GM18507 (cell line): ENCODE measurements around the gene ARID5A.

Experiments used
- DNase-seq: peaks from one replicate; pipeline ENCODE4 v3.0.0; 2011; ENCODE audit warnings: low read depth; ENCODE audit not compliant: insufficient read length; ENCODE audit errors: extremely low spot score
- FAIRE-seq: peaks from 2 replicates; lab custom pipeline; 2011; peaks lifted over from hg19 to GRCh38; lab: Jason Lieb, UNC

The ARID5A gene

GRCh38 chr2:96526101-96526591 lies 10.4 kb upstream of the ARID5A start:
- DNase-seq = no peak
- FAIRE-seq = no peak

GRCh38 chr2:96526615-96527285 lies 9.8 kb upstream of the ARID5A start:
- FAIRE-seq (no peak), DNase-seq (no peak)

- DNase-seq (peak; percentile 53), FAIRE-seq (peak; percentile 81)
Observed at GRCh38 chr2:96527286-96528005, 9.1 kb upstream of the ARID5A start.

- DNase-seq (no peak), FAIRE-seq (peak; percentile 82)
Observed at GRCh38 chr2:96528006-96528699, 8.4 kb upstream of the ARID5A start.

- FAIRE-seq (no peak), DNase-seq (no peak)
Observed at GRCh38 chr2:96528700-96529375, 7.7 kb upstream of the ARID5A start.

GRCh38 chr2:96529376-96530143 lies 7.0 kb upstream of the ARID5A start:
- DNase-seq (no peak), FAIRE-seq (no peak)

- DNase-seq = no peak
- no peak for FAIRE-seq
Observed at GRCh38 chr2:96530144-96530430, 6.5 kb upstream of the ARID5A start.

GRCh38 chr2:96530474-96531357 lies 5.8 kb upstream of the ARID5A start:
- DNase-seq = no peak
- no peak for FAIRE-seq

GRCh38 chr2:96531366-96531765 lies 5.2 kb upstream of the ARID5A start:
- DNase-seq (no peak), FAIRE-seq (no peak)

- peak; percentile 57 for DNase-seq
- peak; percentile 93 for FAIRE-seq
Observed at GRCh38 chr2:96531872-96532505, 4.6 kb upstream of the ARID5A start.

GRCh38 chr2:96532641-96533291 lies 3.8 kb upstream of the ARID5A start:
- DNase-seq (no peak), FAIRE-seq (no peak)

- no peak for FAIRE-seq
- no peak for DNase-seq
Observed at GRCh38 chr2:96533292-96534073, 3.1 kb upstream of the ARID5A start.

GRCh38 chr2:96534141-96534540 lies 2.4 kb upstream of the ARID5A start:
- DNase-seq (no peak), FAIRE-seq (no peak)

- DNase-seq (no peak), FAIRE-seq (no peak)
Observed at GRCh38 chr2:96534701-96535181, 1.8 kb upstream of the ARID5A start.

GRCh38 chr2:96535331-96535730 lies 1.2 kb upstream of the ARID5A start:
- FAIRE-seq = no peak
- DNase-seq = no peak

GRCh38 chr2:96537066-96537733 lies 648 bp downstream of the ARID5A start:
- peak; percentile 87 for FAIRE-seq
- peak; percentile 57 for DNase-seq
